HCT116 (cell line): ENCODE data around the gene OSGEPL1. TPM values are rescaled to one million over a fixed set of nuclear protein-coding genes. Genes with fewer than 3 reads are reported as not detected.

Experiments used
- ATAC-seq: fragments of 200-7000 bp; cut with Tn5 transposase; 2 replicates; pipeline ENCODE4 v1.9.1; 2020; ENCODE audit warnings: mild to moderate bottlenecking, moderate library complexity
- BruUV-seq: library from RNA; stranded (reverse); fragments of 400-500 nt; replicated peaks from 2 replicates; lab custom pipeline; 2021; lab: Mats Ljungman, UMichigan
- CTCF ChIA-PET: fragments of 300-600 bp; sonication (Branson Sonifier 250); formaldehyde crosslinking; loops from one replicate; lab custom pipeline; 2021; ENCODE audit warnings: antibody characterized with exemption; lab: Charles Lee
- POLR2A ChIA-PET: fragments of 300-600, 350-600 bp; sonication (Branson Sonifier 250); formaldehyde crosslinking; loops from one replicate; lab custom pipeline; 2021; ENCODE audit warnings: antibody characterized with exemption; lab: Charles Lee
- RAD21 ChIA-PET, 2 experiments: fragments of 300-600 bp; sonication (Branson Sonifier 250); formaldehyde crosslinking; loops; one replicate each; lab custom pipeline; 2023; ENCODE audit warnings: low total read pairs in 2 of 2; ENCODE audit not compliant: uncharacterized antibody in 2 of 2, unreplicated experiment in 2 of 2, low non-redundant PET in 1 of 2; lab: Charles Lee
- DNase-seq: peaks from one replicate; pipeline ENCODE4 v3.0.0-alpha.2; 2010; ENCODE audit warnings: low read depth, low spot score
- H2AFZ ChIP-seq: fragments of 200-600 bp; shearing (Covaris generic), sonication (generic); 2 replicates; pipeline ENCODE4 v1.6.1; 2017; ENCODE audit warnings: low read depth, mixed run types, mixed read lengths, antibody characterized with exemption, low read length; ENCODE audit not compliant: poor library complexity, severe bottlenecking
- H3K27ac ChIP-seq: 2 replicates; pipeline ENCODE4 v1.5.1; 2012; ENCODE audit warnings: low read depth, low read length
- H3K27me3 ChIP-seq: fragments of 200-600 bp; sonication (generic); 2 replicates; pipeline ENCODE4 v1.6.1; 2016; ENCODE audit warnings: mixed run types, low read length, mixed read lengths; ENCODE audit not compliant: insufficient read depth
- H3K36me3 ChIP-seq, 2 experiments: fragments of 200-500 bp in 1 of 2; fragments of 200-600 bp in 1 of 2; sonication (Bioruptor generic) in 1 of 2; sonication (generic) in 1 of 2; 2 replicates each; pipeline versions ENCODE4 v1.5.1 to v1.6.1; 2014 to 2016; ENCODE audit warnings: low read length in 2 of 2, inconsistent platforms in 1 of 2, mixed read lengths in 1 of 2, mixed run types in 1 of 2; ENCODE audit not compliant: insufficient read depth in 2 of 2, control insufficient read depth in 1 of 2
- H3K4me1 ChIP-seq, 2 experiments: fragments of 200-600 bp in 1 of 2; sonication (generic) in 1 of 2; 2 replicates each; pipeline versions ENCODE4 v1.5.1 to v1.6.1; 2012 to 2017; ENCODE audit warnings: low read length in 2 of 2, inconsistent platforms in 1 of 2, mild to moderate bottlenecking in 1 of 2, mixed read lengths in 1 of 2, mixed run types in 1 of 2, moderate library complexity in 1 of 2; ENCODE audit not compliant: insufficient read depth in 2 of 2, control insufficient read depth in 1 of 2
- H3K4me2 ChIP-seq: fragments of 200-600 bp; sonication (generic); 2 replicates; pipeline ENCODE4 v1.6.1; 2017; ENCODE audit warnings: mixed run types, low read length, mixed read lengths
- H3K4me3 ChIP-seq, 2 experiments: fragments of 200-600 bp in 1 of 2; sonication (generic) in 1 of 2; replicated peaks in 1 of 2; 2 replicates each; pipeline ENCODE4 v1.5.1; 2011 to 2016; ENCODE audit warnings: low read length in 2 of 2, control low read depth in 1 of 2, low read depth in 1 of 2, mild to moderate bottlenecking in 1 of 2, mixed read lengths in 1 of 2, mixed run types in 1 of 2
- H3K79me2 ChIP-seq: fragments of 200-600 bp; sonication (generic); 2 replicates; pipeline ENCODE4 v1.6.1; 2017; ENCODE audit warnings: mild to moderate bottlenecking, mixed run types, low read length, moderate library complexity, mixed read lengths; ENCODE audit not compliant: insufficient read depth
- H3K9ac ChIP-seq: fragments of 200-600 bp; sonication (generic); 2 replicates; pipeline ENCODE4 v1.6.1; 2016; ENCODE audit warnings: low read length, mixed read lengths
- H3K9me2 ChIP-seq: fragments of 200-600 bp; sonication (generic), shearing (Covaris generic); 2 replicates; pipeline ENCODE4 v1.6.1; 2017; ENCODE audit warnings: mixed run types, mild to moderate bottlenecking, moderate library complexity; ENCODE audit not compliant: insufficient read depth
- H3K9me3 ChIP-seq, 2 experiments: fragments of 200-500 bp in 1 of 2; fragments of 200-600 bp in 1 of 2; sonication (Bioruptor generic) in 1 of 2; sonication (generic) in 1 of 2; 2 replicates each; pipeline ENCODE4 v1.6.1; 2014 to 2017; ENCODE audit warnings: low read length in 2 of 2, mixed read lengths in 2 of 2, inconsistent platforms in 1 of 2, low read depth in 1 of 2, mild to moderate bottlenecking in 1 of 2, mixed run types in 1 of 2, moderate library complexity in 1 of 2; ENCODE audit not compliant: control insufficient read depth in 1 of 2, insufficient read depth in 1 of 2
- H4K20me1 ChIP-seq: fragments of 200-600 bp; sonication (generic), shearing (Covaris generic); 2 replicates; pipeline ENCODE4 v1.6.1; 2017; ENCODE audit warnings: mixed run types, mild to moderate bottlenecking, moderate library complexity; ENCODE audit not compliant: insufficient read depth
- CBX3 ChIP-seq: IDR thresholded peaks from 2 replicates; pipeline ENCODE4 v1.6.1; 2012; ENCODE audit warnings: low read depth
- RAD21 ChIP-seq: IDR thresholded peaks from 2 replicates; pipeline ENCODE4 v1.6.1; 2012; ENCODE audit warnings: low read depth, mild to moderate bottlenecking
- intact Hi-C: fragments of 100-400 bp; cut with micrococcal nuclease; formaldehyde crosslinking; loops from 2 replicates; pipeline ENCODE4 v1.10.0; 2022
- total RNA-seq: library from RNA; stranded (reverse); gene quantifications from one replicate; pipeline ENCODE4 v1.2.1, GENCODE V29; 2021; ENCODE audit not compliant: unreplicated experiment
- TF ChIP-seq, protein P1 (sequence below), 3 experiments: fragments of 200-600 bp in 1 of 3; sonication (generic) in 1 of 3; IDR thresholded peaks in 2 of 3; conservative IDR thresholded peaks in 1 of 3; 2 replicates each; pipeline ENCODE4 v1.5.1; 2012 to 2017; ENCODE audit warnings: low read depth in 2 of 3, low read length in 2 of 3, antibody characterized with exemption in 1 of 3, borderline replicate concordance in 1 of 3, control low read depth in 1 of 3, mild to moderate bottlenecking in 1 of 3, mixed read lengths in 1 of 3, mixed run types in 1 of 3, moderate library complexity in 1 of 3; ENCODE audit not compliant: insufficient read depth in 1 of 3

OSGEPL1 gene
- total RNA-seq, 1 experiment from 2014 or later, result 11.2 TPM

DNA sequence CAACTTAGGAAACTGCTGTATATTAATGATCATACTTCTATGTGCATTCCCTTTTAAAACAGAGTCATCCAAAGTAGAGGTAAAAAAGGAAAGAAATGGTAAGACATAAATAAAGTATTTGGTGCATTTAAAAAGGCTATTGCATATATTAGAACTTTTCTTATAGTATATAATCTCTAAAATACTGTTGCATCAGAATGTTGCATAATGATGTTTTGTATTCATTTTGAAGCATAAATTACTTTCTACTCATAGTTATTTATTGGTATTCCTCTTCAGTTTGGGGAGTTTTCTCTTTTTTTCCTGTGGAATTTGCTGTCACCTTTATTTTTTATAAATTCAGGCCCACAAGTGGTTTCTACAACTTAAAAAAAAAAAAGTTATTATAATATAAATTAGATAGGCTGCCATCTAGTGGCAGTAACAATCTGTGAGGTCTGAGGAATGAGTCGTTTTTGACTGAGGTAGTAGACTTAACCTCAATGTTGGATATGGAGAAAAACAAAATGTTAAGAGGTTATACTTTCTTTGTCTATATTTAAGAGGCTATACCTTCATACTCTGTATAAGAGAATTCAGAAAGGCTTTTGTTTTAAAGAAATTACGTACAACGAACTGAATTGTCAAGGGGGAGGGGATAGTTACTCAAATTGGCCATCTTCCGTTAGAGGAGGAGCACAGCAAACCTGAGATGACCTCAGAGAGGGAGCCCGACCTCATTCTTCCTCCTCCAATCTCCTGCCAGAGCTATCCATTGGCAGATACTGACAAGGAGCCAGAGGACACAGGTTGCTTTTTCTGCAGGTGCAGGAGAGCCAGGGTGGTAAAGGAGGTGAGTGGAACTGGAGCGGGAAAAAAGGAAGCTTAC is 64.3 kb downstream of the OSGEPL1 start:
- Histone ChIP-seq H3K27me3 (no peaks in the 10 kb centered on the region), H3K4me1 (peaks cover 0 to 3% of the 10 kb centered on the region in 2 experiments; a peak in 1 of 4 replicates), H3K9me3 (no peaks in the 10 kb centered on the region), H2AFZ (no peak overlapping the region), H3K9me2 (no peaks in the 10 kb centered on the region), H3K79me2 (no peaks in the 10 kb centered on the region), H3K27ac (no peak overlapping the region), H3K36me3 (no peaks in the 10 kb centered on the region), H3K4me2 (peak overlapping the region; percentile 18; the same call in 1 of the 2 replicates), H3K9ac (no peak overlapping the region), H3K4me3 (no peak overlapping the region), H4K20me1 (no peaks in the 10 kb centered on the region; the same call in 1 of the 2 replicates)
- CTCF ChIA-PET, result interaction anchor here (1.0 to 1.1 kb wide), 3 partner anchors 14 to 39 kb away, joined by 3 to 8 read pairs (median 4); no protein-coding TSS in a partner anchor
- POLR2A ChIA-PET, result no interaction called here
- RAD21 ChIA-PET, result interaction anchor here in 1 of 2 experiments (0.9 kb wide), 1 partner anchor 37 kb away, joined by 6 read pairs; the partner anchor contains the start of gene ASNSD1
- TF ChIP-seq, protein P1, sequence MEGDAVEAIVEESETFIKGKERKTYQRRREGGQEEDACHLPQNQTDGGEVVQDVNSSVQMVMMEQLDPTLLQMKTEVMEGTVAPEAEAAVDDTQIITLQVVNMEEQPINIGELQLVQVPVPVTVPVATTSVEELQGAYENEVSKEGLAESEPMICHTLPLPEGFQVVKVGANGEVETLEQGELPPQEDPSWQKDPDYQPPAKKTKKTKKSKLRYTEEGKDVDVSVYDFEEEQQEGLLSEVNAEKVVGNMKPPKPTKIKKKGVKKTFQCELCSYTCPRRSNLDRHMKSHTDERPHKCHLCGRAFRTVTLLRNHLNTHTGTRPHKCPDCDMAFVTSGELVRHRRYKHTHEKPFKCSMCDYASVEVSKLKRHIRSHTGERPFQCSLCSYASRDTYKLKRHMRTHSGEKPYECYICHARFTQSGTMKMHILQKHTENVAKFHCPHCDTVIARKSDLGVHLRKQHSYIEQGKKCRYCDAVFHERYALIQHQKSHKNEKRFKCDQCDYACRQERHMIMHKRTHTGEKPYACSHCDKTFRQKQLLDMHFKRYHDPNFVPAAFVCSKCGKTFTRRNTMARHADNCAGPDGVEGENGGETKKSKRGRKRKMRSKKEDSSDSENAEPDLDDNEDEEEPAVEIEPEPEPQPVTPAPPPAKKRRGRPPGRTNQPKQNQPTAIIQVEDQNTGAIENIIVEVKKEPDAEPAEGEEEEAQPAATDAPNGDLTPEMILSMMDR (IDR thresholded peaks at IDR 0.05 in 2 of 3, conservative IDR thresholded peaks at IDR 0.05 in 1 of 3; ENCODE audit: borderline replicate concordance in 1 of 3, insufficient read depth in 1 of 3, low read depth in 2 of 3, low read length in 2 of 3), result peak; percentile 42 to 67 (median 54); a peak in 5 of 6 replicates
- no peak for TF ChIP-seq CBX3
- TF ChIP-seq RAD21, result peak; percentile 38; the same call in 1 of the 2 replicates
- DNase-seq (peak; percentile 41), ATAC-seq (peak; percentile 80)
- intact Hi-C loops, result loop anchor here (1.0 kb wide), 1 partner anchor 37 kb away; the partner anchor contains the start of gene ASNSD1
- BruUV-seq, result no TSS peak

Other genes starting within 250 kb of the OSGEPL1 start
- 1.5 TPM for gene SLC40A1, start 182.0 kb downstream of the OSGEPL1 start, total RNA-seq
- gene ASNSD1, start 101.3 kb downstream of the OSGEPL1 start, total RNA-seq, result 33.6 TPM
- gene ANKAR, start 88.1 kb downstream of the OSGEPL1 start, total RNA-seq, result 0.84 TPM
- 32.7 TPM for gene ORMDL1, start 21.5 kb upstream of the OSGEPL1 start, total RNA-seq
- gene PMS1, start 21.7 kb upstream of the OSGEPL1 start, total RNA-seq, result 53.2 TPM